SK-N-MC (cell line): ENCODE measurements around the gene CLIC6.

Experiments
- EZH2 ChIP-seq: fragments of 200-600 bp; sonication (generic); IDR thresholded peaks from one replicate; pipeline ENCODE4 v1.6.1; 2017; ENCODE audit warnings: antibody characterized with exemption
- FOXP2 ChIP-seq: optimal IDR thresholded peaks from 2 replicates; pipeline ENCODE3; 2011; ENCODE audit warnings: mild to moderate bottlenecking, moderate library complexity; ENCODE audit not compliant: insufficient read depth; ENCODE audit errors: extremely low read length, control extremely low read depth
- POLR2AphosphoS5 ChIP-seq: IDR thresholded peaks from 2 replicates; pipeline ENCODE4 v1.6.1; 2012; ENCODE audit warnings: mild to moderate bottlenecking, low read depth, low read length, borderline replicate concordance

DNA sequence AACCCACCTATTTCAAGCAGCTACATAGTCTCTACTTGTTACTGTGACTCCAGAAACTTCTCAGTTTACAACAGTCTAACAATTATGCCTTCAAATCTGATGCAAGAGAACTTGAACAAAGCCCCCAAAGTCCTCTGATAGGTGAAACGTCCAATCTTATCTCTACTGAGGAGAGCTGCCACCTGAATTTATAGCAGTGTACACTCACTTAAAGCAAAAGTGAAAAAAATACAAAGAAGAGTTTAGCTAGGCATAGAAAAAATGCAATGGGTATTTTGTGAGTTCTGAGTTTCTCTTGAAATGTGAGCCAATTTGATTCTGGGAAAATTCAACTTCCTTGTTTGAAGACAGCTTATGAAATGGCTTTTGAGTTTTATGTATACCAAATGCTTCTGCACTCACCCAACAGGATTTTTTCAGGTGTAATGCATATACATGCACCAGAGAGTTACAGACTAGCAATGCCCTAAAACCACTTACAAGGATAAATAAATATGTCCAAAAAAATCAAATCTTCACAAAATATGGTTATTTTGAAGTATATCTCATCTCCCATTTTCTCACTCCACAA, 17.8 kb upstream of the CLIC6 start:
- TF ChIP-seq EZH2 (no peak), POLR2AphosphoS5 (no peak), FOXP2 (no peak)
